ENCODE measurements around the gene SNCAIP.

- TF ChIP-seq CSRNP3 (CRISPR knock-in tag; IDR thresholded peaks at IDR 0.05) (no peak), CREB5 (CRISPR knock-in tag; IDR thresholded peaks at IDR 0.05; ENCODE audit: low read depth) (no peak)
Observed at GRCh38 chr5:122310889-122311288, 1.1 kb upstream of the SNCAIP start.

Measured in SK-N-SH treated with all-trans-retinoic acid at 6 μM for 48 hours (cell line).